ENCODE results near the gene STXBP6. TPM values are rescaled to one million over a fixed set of nuclear protein-coding genes. Genes with fewer than 3 reads are reported as not detected.

STXBP6 gene
- total RNA-seq, 4 donors from 2014 or later: 34.9 to 62.1 (median 45.5) TPM

DNA sequence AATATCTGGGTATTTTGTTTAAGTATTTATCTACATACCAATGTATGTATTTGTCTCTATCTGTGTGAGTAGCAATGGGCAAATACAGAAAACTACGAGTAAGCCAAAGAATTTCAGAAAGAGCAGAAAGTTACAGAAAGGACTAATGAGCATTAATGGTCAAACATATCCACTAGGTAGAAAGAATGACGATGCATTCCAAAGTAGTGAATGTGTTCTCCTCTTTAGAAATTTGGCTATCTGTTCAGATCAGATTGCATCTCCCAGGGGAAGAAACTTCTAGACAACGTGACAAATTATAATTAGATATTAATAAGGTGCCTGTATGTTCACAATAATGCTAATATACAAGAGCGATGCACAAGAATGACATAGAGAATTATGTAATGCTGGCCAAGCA lies 221.5 kb downstream of the STXBP6 start:
- H3K4me3 ChIP-seq: no peak overlapping the region
- WGBS: 73% methylated on average over 4 of the region's 4 CpGs
- TF ChIP-seq POLR2A (IDR thresholded peaks at IDR 0.05) (no peak), EP300 (IDR thresholded peaks at IDR 0.05) (no peak), POLR2AphosphoS5 (IDR thresholded peaks at IDR 0.05) (no peak)
- TF ChIP-seq, protein P1, sequence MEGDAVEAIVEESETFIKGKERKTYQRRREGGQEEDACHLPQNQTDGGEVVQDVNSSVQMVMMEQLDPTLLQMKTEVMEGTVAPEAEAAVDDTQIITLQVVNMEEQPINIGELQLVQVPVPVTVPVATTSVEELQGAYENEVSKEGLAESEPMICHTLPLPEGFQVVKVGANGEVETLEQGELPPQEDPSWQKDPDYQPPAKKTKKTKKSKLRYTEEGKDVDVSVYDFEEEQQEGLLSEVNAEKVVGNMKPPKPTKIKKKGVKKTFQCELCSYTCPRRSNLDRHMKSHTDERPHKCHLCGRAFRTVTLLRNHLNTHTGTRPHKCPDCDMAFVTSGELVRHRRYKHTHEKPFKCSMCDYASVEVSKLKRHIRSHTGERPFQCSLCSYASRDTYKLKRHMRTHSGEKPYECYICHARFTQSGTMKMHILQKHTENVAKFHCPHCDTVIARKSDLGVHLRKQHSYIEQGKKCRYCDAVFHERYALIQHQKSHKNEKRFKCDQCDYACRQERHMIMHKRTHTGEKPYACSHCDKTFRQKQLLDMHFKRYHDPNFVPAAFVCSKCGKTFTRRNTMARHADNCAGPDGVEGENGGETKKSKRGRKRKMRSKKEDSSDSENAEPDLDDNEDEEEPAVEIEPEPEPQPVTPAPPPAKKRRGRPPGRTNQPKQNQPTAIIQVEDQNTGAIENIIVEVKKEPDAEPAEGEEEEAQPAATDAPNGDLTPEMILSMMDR (IDR thresholded peaks at IDR 0.05): no peak
- DNase-seq (ENCODE audit: low spot score in 2 of 2): no peak
- H3K36me3 ChIP-seq: no peaks in the 10 kb centered on the region
- no peaks in the 10 kb centered on the region for H3K27me3 ChIP-seq
- no peaks in the 10 kb centered on the region for H3K9me3 ChIP-seq
- H3K27ac ChIP-seq: no peak overlapping the region
- no peaks in the 10 kb centered on the region for H3K4me1 ChIP-seq

DNA sequence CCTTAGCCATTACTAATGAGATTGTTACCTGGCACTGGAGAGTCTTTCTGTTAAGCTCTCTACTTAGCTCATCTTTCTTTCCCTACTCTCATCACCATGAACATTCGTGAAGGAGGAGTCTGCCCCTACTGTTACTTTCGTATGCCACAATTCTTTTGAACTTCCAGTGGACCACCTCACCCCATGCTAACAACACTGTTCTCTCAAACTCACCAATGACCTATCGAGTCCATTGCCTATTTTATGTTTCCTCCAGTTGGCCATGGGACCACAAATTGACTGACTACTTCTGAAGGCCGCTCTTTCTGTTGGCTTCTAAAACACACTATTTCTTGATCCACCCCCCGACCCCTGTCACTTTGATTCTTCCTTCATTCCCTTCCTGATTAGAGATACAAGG lies 223.6 kb downstream of the STXBP6 start:
- TF ChIP-seq EP300 (IDR thresholded peaks at IDR 0.05) (no peak), POLR2A (IDR thresholded peaks at IDR 0.05) (no peak), POLR2AphosphoS5 (IDR thresholded peaks at IDR 0.05) (no peak)
- TF ChIP-seq, protein P1 (IDR thresholded peaks at IDR 0.05): no peak
- 97% methylated on average over 5 of the region's 5 CpGs for WGBS

DNA sequence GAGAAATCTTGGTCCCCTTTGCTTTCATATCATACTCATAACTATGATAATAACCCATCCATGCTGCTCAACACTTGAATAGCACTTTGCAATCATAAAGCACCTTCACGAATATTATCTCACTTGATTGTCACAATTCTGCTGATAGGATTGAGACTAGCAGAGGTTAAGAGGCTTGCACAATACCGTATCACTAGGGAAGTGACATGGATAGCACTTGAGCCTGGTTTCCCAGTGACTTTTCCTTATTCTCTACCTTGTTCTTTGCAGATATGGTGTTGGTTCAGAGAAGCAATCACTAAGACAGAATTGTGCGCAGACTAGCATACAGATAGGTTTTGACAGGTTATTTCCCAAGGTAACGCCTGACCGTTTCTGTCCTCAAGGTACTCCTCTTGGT lies 229.3 kb downstream of the STXBP6 start:
- H3K36me3 ChIP-seq: no peaks in the 10 kb centered on the region
- no peaks in the 10 kb centered on the region for H3K27me3 ChIP-seq
- DNase-seq (ENCODE audit: low spot score in 2 of 2): no peak
- peaks cover 12% of the 10 kb centered on the region for H3K4me1 ChIP-seq
- no peak overlapping the region for H3K27ac ChIP-seq
- TF ChIP-seq POLR2A (IDR thresholded peaks at IDR 0.05) (no peak), EP300 (IDR thresholded peaks at IDR 0.05) (no peak), POLR2AphosphoS5 (IDR thresholded peaks at IDR 0.05) (no peak)
- TF ChIP-seq, protein P1 (IDR thresholded peaks at IDR 0.05): no peak
- H3K4me3 ChIP-seq: no peak overlapping the region
- H3K9me3 ChIP-seq: no peaks in the 10 kb centered on the region
- WGBS: 89% methylated on average over 5 of the region's 5 CpGs

More for the DNA sequence above, 223.6 kb downstream of the STXBP6 start:
- Histone ChIP-seq H3K9me3 (no peaks in the 10 kb centered on the region), H3K27me3 (no peaks in the 10 kb centered on the region), H3K4me3 (no peak overlapping the region), H3K4me1 (no peaks in the 10 kb centered on the region), H3K27ac (no peak overlapping the region), H3K36me3 (no peaks in the 10 kb centered on the region)
- no peak for DNase-seq (ENCODE audit: low spot score in 2 of 2)

- Histone ChIP-seq H3K4me1 (peaks cover 12% of the 10 kb centered on the region), H3K27ac (no peak overlapping the region), H3K9me3 (no peaks in the 10 kb centered on the region), H3K27me3 (no peaks in the 10 kb centered on the region), H3K4me3 (no peak overlapping the region), H3K36me3 (no peaks in the 10 kb centered on the region)
- WGBS: 92% methylated on average over 13 of the region's 13 CpGs
- no peak for DNase-seq (ENCODE audit: low spot score in 2 of 2)
- TF ChIP-seq EP300 (IDR thresholded peaks at IDR 0.05) (no peak), POLR2A (IDR thresholded peaks at IDR 0.05) (no peak), POLR2AphosphoS5 (IDR thresholded peaks at IDR 0.05) (no peak)
- TF ChIP-seq, protein P1 (IDR thresholded peaks at IDR 0.05): no peak
These were observed 231.1 kb downstream of the STXBP6 start for GRCh38 chr14:24818823-24819341.

DNA sequence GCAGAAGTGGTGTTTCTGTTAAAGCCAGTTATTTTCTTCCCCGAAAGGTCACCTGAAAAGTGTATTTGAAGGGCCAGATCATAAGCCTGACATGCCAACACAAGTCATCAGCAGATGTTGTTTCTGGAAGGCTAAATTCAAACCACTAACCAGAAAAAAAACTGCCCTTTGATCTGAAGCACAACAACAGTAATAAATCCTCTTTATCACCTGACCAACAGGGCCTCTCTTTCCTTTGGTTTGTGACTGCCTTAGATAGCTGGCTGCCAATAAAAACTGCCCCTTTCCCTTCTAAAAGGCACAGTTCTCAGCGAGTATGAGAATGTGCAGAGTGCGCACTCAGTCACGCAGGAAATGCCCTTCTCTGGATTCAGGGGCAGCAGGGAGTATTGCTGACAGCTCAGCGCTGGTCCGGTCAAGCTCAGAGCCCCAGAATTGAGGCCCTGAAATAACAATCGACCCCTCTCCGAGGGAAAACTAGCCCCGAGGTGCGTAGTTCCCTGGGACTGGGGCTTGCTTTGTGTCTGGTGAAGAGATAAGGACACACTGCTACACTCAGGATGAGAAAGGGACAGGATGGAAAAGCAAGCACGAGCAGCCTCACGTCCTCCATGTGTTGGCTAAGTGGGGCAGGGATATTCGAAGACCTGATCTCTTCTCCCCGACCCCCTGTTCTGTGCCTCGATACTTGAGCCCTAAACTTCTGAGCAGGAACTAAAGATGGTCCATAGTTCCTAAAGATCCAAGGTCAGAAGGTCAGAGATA lies 231.7 kb downstream of the STXBP6 start:
- H3K4me3 ChIP-seq: no peak overlapping the region
- no peaks in the 10 kb centered on the region for H3K36me3 ChIP-seq
- no peaks in the 10 kb centered on the region for H3K27me3 ChIP-seq
- TF ChIP-seq EP300 (IDR thresholded peaks at IDR 0.05) (no peak), POLR2A (IDR thresholded peaks at IDR 0.05) (no peak), POLR2AphosphoS5 (IDR thresholded peaks at IDR 0.05) (no peak)
- TF ChIP-seq, protein P1 (IDR thresholded peaks at IDR 0.05): no peak
- no peaks in the 10 kb centered on the region for H3K9me3 ChIP-seq
- no peak overlapping the region for H3K27ac ChIP-seq
- H3K4me1 ChIP-seq: peaks cover 12% of the 10 kb centered on the region
- DNase-seq (ENCODE audit: low spot score in 2 of 2): no peak
- 72% methylated on average over 15 of the region's 15 CpGs for WGBS

Data from suprapubic skin (tissue), 4 donors.